Trophoblast cell (in vitro differentiated cells and primary cell): ENCODE data around the gene GPSM1.

ENCODE experiments used
- DNase-seq, 2 donors: peaks; one replicate each; pipeline ENCODE4 v3.0.0-alpha.2; 2016
- H2AFZ ChIP-seq: 2 replicates; pipeline ENCODE4 v1.6.1; 2013; ENCODE audit warnings: low read length, moderate library complexity, mild to moderate bottlenecking; ENCODE audit not compliant: insufficient read depth, poor library complexity
- H2AK5ac ChIP-seq: 2 replicates; pipeline ENCODE4 v1.6.1; 2013; ENCODE audit warnings: mild to moderate bottlenecking, low read length
- H2BK120ac ChIP-seq: 2 replicates; pipeline ENCODE4 v1.6.1; 2013; ENCODE audit warnings: low read length, mild to moderate bottlenecking, moderate library complexity; ENCODE audit not compliant: insufficient read depth, poor library complexity
- H2BK12ac ChIP-seq: 2 replicates; pipeline ENCODE4 v1.6.1; 2013; ENCODE audit warnings: mild to moderate bottlenecking, low read length, moderate library complexity
- H2BK5ac ChIP-seq: 2 replicates; pipeline ENCODE4 v1.6.1; 2013; ENCODE audit warnings: low read length, low read depth, moderate library complexity, mild to moderate bottlenecking; ENCODE audit not compliant: poor library complexity
- H3K14ac ChIP-seq: 2 replicates; pipeline ENCODE4 v1.6.1; 2013; ENCODE audit warnings: mild to moderate bottlenecking, low read length
- H3K18ac ChIP-seq: 2 replicates; pipeline ENCODE4 v1.6.1; 2013; ENCODE audit warnings: mild to moderate bottlenecking, low read length
- H3K23ac ChIP-seq: 2 replicates; pipeline ENCODE4 v1.6.1; 2013; ENCODE audit warnings: low read length
- H3K27ac ChIP-seq: 2 replicates; pipeline ENCODE4 v1.5.1; 2013; ENCODE audit warnings: low read depth, mild to moderate bottlenecking, inconsistent platforms, low read length, moderate library complexity
- H3K27me3 ChIP-seq: 2 replicates; pipeline ENCODE4 v1.6.1; 2013; ENCODE audit warnings: inconsistent platforms, mild to moderate bottlenecking, low read length, moderate library complexity; ENCODE audit not compliant: insufficient read depth
- H3K36me3 ChIP-seq, 2 experiments: 1 replicate in 1 of 2; 2 replicates in 1 of 2; pipeline ENCODE4 v1.6.1; 2013; ENCODE audit warnings: low read length in 2 of 2, mild to moderate bottlenecking in 2 of 2, moderate library complexity in 1 of 2; ENCODE audit not compliant: insufficient read depth in 2 of 2, control insufficient read depth in 1 of 2
- H3K4ac ChIP-seq: 2 replicates; pipeline ENCODE4 v1.6.1; 2013; ENCODE audit warnings: low read depth, mild to moderate bottlenecking, low read length, moderate library complexity
- H3K4me1 ChIP-seq, 2 experiments: 1 replicate in 1 of 2; 2 replicates in 1 of 2; pipeline ENCODE4 v1.6.1; 2013; ENCODE audit warnings: low read length in 2 of 2, mild to moderate bottlenecking in 2 of 2, moderate library complexity in 1 of 2; ENCODE audit not compliant: insufficient read depth in 2 of 2, control insufficient read depth in 1 of 2
- H3K4me2 ChIP-seq: 2 replicates; pipeline ENCODE4 v1.6.1; 2013; ENCODE audit warnings: inconsistent platforms, mild to moderate bottlenecking, low read length, moderate library complexity
- H3K4me3 ChIP-seq: 2 replicates; pipeline ENCODE4 v1.5.1; 2013; ENCODE audit warnings: mild to moderate bottlenecking, low read depth, low read length, inconsistent platforms
- H3K79me1 ChIP-seq: one replicate; pipeline ENCODE4 v1.6.1; 2013; ENCODE audit warnings: low read length
- H3K79me2 ChIP-seq: 2 replicates; pipeline ENCODE4 v1.6.1; 2013; ENCODE audit warnings: low read length, mild to moderate bottlenecking; ENCODE audit not compliant: control insufficient read depth, insufficient read depth, poor library complexity
- H3K9ac ChIP-seq: 2 replicates; pipeline ENCODE4 v1.6.1; 2013; ENCODE audit warnings: mild to moderate bottlenecking, low read length
- H3K9me3 ChIP-seq: 2 replicates; pipeline ENCODE4 v1.6.1; 2013; ENCODE audit warnings: low read depth, mild to moderate bottlenecking, control low read depth, inconsistent platforms, low read length; ENCODE audit not compliant: insufficient read depth
- H4K12ac ChIP-seq: 2 replicates; pipeline ENCODE4 v1.6.1; 2013; ENCODE audit warnings: low read depth, mild to moderate bottlenecking, low read length, moderate library complexity
- H4K8ac ChIP-seq: 2 replicates; pipeline ENCODE4 v1.6.1; 2013; ENCODE audit warnings: low read depth, mild to moderate bottlenecking, low read length, moderate library complexity
- H4K91ac ChIP-seq: one replicate; pipeline ENCODE4 v1.6.1; 2013; ENCODE audit warnings: low read depth, mild to moderate bottlenecking, low read length, moderate library complexity
- WGBS: extraction: QIAGEN DNeasy Blood & Tissue Kit; methylation state at CpG from one replicate; pipeline ENCODE4 v1.1.7; 2013; ENCODE audit warnings: missing lambda C conversion rate; ENCODE audit not compliant: insufficient read length, insufficient coverage; ENCODE audit errors: extremely low coverage; 5-methylcytosine and 5-hydroxymethylcytosine counted together

The GPSM1 gene

GRCh38 chr9:136353757-136354488 is 26.6 kb downstream of the GPSM1 start:
- H4K12ac ChIP-seq, result no peak overlapping the region
- H3K14ac ChIP-seq, result no peak overlapping the region
- H3K79me2 ChIP-seq, result no peaks in the 10 kb centered on the region
- H3K4me1 ChIP-seq, result no peaks in the 10 kb centered on the region
- H3K18ac ChIP-seq, result no peak overlapping the region
- peaks cover 20 to 29% of the 10 kb centered on the region in 2 experiments for H3K36me3 ChIP-seq
- H3K23ac ChIP-seq, result no peak overlapping the region
- no peaks in the 10 kb centered on the region for H3K9me3 ChIP-seq
- H3K9ac ChIP-seq, result no peak overlapping the region
- H2BK120ac ChIP-seq, result no peak overlapping the region
- H2AK5ac ChIP-seq, result no peak overlapping the region
- no CpG with 5 or more reads among the region's 13 CpGs for WGBS
- no peak overlapping the region for H4K8ac ChIP-seq
- no peak overlapping the region for H3K4me2 ChIP-seq
- no peak overlapping the region for H4K91ac ChIP-seq
- H3K4ac ChIP-seq, result no peak overlapping the region
- H3K4me3 ChIP-seq, result no peak overlapping the region
- no peak overlapping the region for H2BK12ac ChIP-seq
- DNase-seq, result no peak
- H3K27me3 ChIP-seq, result no peaks in the 10 kb centered on the region
- H2BK5ac ChIP-seq, result no peak overlapping the region
- no peaks in the 10 kb centered on the region for H3K79me1 ChIP-seq
- H3K27ac ChIP-seq, result no peak overlapping the region
- no peak overlapping the region for H2AFZ ChIP-seq

- Histone ChIP-seq H4K12ac (no peak overlapping the region), H3K79me1 (no peaks in the 10 kb centered on the region), H3K9ac (no peak overlapping the region), H3K4me3 (no peak overlapping the region), H3K4ac (no peak overlapping the region), H3K79me2 (no peaks in the 10 kb centered on the region), H2AK5ac (no peak overlapping the region), H4K8ac (no peak overlapping the region), H3K14ac (no peak overlapping the region), H4K91ac (no peak overlapping the region), H2AFZ (no peak overlapping the region), H3K18ac (no peak overlapping the region), H2BK5ac (no peak overlapping the region), H2BK120ac (no peak overlapping the region), H3K27me3 (no peaks in the 10 kb centered on the region), H2BK12ac (no peak overlapping the region), H3K4me2 (no peak overlapping the region), H3K4me1 (no peaks in the 10 kb centered on the region), H3K23ac (no peak overlapping the region), H3K27ac (no peak overlapping the region), H3K36me3 (peaks cover 20 to 24% of the 10 kb centered on the region in 2 experiments), H3K9me3 (no peaks in the 10 kb centered on the region)
- whole genome bisulfite sequencing, result no CpG with 5 or more reads among the region's 17 CpGs
- no peak for DNase-seq
Measured at GRCh38 chr9:136354592-136355085, 27.3 kb downstream of the GPSM1 start.

GRCh38 chr9:136355616-136356557 is 28.5 kb downstream of the GPSM1 start:
- no peak overlapping the region for H4K12ac ChIP-seq
- H2AK5ac ChIP-seq, result no peak overlapping the region
- no peak overlapping the region for H3K4ac ChIP-seq
- H3K27ac ChIP-seq, result no peak overlapping the region
- no peaks in the 10 kb centered on the region for H3K27me3 ChIP-seq
- H3K14ac ChIP-seq, result no peak overlapping the region
- H3K9me3 ChIP-seq, result no peaks in the 10 kb centered on the region
- peaks cover 20 to 23% of the 10 kb centered on the region in 2 experiments for H3K36me3 ChIP-seq
- no peak overlapping the region for H2BK5ac ChIP-seq
- H3K79me1 ChIP-seq, result no peaks in the 10 kb centered on the region
- no peak overlapping the region for H3K9ac ChIP-seq
- no peak overlapping the region for H2BK12ac ChIP-seq
- no peak overlapping the region for H3K23ac ChIP-seq
- H4K91ac ChIP-seq, result no peak overlapping the region
- H3K4me3 ChIP-seq, result no peak overlapping the region
- H2AFZ ChIP-seq, result no peak overlapping the region
- H3K4me2 ChIP-seq, result no peak overlapping the region
- no peak overlapping the region for H4K8ac ChIP-seq
- H3K18ac ChIP-seq, result no peak overlapping the region
- H3K79me2 ChIP-seq, result no peaks in the 10 kb centered on the region
- no peak overlapping the region for H2BK120ac ChIP-seq
- no peaks in the 10 kb centered on the region for H3K4me1 ChIP-seq
- no peak for DNase-seq
- WGBS, result no CpG with 5 or more reads among the region's 54 CpGs

- Histone ChIP-seq H4K91ac (no peak overlapping the region), H3K14ac (no peak overlapping the region), H3K4me2 (no peak overlapping the region), H4K12ac (no peak overlapping the region), H3K4me1 (peaks cover 4 to 7% of the 10 kb centered on the region in 2 experiments), H2AK5ac (no peak overlapping the region), H3K36me3 (peaks cover 20 to 23% of the 10 kb centered on the region in 2 experiments), H3K27me3 (no peaks in the 10 kb centered on the region), H2BK120ac (no peak overlapping the region), H3K27ac (no peak overlapping the region), H3K79me2 (no peaks in the 10 kb centered on the region), H3K4me3 (no peak overlapping the region), H3K23ac (no peak overlapping the region), H3K18ac (no peak overlapping the region), H4K8ac (no peak overlapping the region), H2BK5ac (no peak overlapping the region), H3K79me1 (no peaks in the 10 kb centered on the region), H2BK12ac (no peak overlapping the region), H3K9ac (no peak overlapping the region), H3K9me3 (no peaks in the 10 kb centered on the region), H3K4ac (no peak overlapping the region), H2AFZ (no peak overlapping the region)
- no peak for DNase-seq
- WGBS, result no CpG with 5 or more reads among the region's 22 CpGs
Measured at GRCh38 chr9:136357202-136357725, 29.9 kb downstream of the GPSM1 start.
